Urothelium cell line (cell line): ENCODE measurements around the gene HLA-F.

Source experiments
- DNase-seq: peaks from one replicate; pipeline ENCODE4 v3.0.0; 2011; ENCODE audit warnings: low spot score, mixed read lengths
- FAIRE-seq: peaks from 2 replicates; lab custom pipeline; 2011; peaks lifted over from hg19 to GRCh38; lab: Jason Lieb, UNC

The HLA-F gene

DNA sequence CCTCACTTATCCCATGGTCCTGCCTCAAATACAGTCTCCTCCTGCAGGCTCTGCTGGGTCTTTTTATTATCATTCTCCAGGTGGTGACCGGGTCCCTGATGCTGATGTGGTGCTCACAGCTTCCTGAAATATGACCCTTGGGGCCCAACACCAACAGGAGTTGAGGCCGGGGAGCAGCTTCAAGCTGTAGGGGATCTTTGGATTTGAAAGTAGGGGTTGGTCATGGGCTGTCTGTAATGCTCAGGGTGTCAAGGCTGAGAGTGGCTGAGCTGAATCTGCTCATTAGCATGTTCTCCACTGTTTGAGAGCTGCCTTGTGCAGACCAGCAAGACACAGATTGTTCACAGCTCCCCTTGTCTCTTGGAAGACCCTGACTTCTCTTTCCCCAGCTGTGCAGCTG lies 35.5 kb downstream of the HLA-F start:
- DNase-seq (no peak), FAIRE-seq (no peak)

DNA sequence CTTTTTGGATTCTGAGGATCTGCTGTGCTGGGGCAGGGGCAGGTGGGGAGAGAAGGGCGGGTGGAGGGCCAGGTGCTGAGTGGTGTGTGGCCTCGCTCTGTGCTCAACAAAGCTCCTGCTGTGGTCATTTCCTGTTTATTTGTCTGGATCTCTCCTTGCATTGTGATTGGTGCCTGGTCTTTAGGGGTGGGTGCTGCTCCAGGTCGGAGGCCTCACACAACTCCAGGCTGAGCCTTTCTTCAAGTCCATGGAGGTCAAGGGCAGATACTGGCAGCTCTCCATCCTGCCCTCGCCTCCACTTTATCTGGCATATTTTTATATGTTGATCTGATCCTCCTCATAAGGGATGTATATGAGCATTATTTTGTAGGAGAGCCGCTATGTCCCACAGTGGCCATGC lies 36.2 kb downstream of the HLA-F start:
- FAIRE-seq (no peak), DNase-seq (no peak)

DNA sequence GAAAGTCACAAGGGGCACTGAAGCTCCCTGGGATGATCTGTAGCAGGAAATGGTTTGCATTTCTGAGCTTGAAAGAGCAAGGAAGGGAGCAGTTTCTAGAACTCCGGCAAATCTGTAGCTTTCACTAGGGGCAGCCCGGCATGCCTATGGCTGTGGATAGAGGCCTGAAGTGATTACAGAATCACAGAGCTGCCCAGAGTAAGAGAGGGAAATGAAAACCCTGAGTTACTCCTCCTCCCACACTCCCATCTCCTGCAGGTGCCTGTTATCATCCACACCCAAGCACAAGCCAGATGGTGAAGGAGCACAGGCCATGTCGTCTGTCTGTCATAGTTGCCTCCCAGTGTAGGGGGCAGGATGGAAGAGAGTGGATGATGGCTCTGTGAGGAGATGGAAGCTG lies 37.1 kb downstream of the HLA-F start:
- FAIRE-seq = no peak

DNA sequence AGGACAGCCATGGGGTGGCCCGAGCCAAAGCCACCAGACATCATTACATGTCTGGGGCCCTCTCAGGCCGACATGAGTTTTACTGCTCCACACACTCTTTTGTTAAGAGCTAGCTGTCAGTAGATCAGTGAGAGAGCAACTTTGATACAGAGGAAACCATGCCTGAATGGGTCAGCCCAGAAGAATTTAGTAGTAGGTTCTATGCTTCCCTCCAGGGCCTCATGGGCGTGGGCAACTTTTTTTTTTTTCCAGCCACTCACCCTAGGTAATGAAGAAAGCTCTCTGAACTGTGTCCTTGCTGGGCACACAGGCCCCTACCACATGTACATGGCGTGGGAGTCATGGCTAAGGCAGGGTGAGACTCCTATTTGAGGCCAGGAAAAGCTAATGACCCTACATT lies 38.8 kb downstream of the HLA-F start:
- DNase-seq (no peak), FAIRE-seq (no peak)

More for the DNA sequence above, 37.1 kb downstream of the HLA-F start:
- DNase-seq = no peak

DNA sequence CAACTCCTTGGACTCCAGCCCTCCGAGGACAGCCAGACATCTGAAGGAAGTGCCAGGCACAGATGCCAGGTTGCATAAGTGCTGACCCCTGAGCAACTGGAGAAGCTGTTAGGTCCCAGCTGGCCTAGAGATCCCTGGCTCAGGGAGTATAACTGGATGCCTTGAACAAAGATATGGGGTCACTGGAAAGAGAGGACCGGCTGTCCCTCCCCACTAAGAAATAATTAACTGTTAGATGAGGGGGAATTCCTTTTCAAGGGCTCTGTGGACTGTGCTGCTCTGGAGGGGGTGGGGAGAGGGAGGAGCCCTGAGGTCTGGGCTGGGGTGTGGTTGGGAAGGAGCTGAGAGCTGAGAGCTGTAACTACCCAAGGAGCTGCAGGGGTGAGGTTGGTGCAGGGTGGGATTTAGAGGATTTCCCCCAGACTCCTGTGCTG lies 39.6 kb downstream of the HLA-F start:
- DNase-seq = no peak

DNA sequence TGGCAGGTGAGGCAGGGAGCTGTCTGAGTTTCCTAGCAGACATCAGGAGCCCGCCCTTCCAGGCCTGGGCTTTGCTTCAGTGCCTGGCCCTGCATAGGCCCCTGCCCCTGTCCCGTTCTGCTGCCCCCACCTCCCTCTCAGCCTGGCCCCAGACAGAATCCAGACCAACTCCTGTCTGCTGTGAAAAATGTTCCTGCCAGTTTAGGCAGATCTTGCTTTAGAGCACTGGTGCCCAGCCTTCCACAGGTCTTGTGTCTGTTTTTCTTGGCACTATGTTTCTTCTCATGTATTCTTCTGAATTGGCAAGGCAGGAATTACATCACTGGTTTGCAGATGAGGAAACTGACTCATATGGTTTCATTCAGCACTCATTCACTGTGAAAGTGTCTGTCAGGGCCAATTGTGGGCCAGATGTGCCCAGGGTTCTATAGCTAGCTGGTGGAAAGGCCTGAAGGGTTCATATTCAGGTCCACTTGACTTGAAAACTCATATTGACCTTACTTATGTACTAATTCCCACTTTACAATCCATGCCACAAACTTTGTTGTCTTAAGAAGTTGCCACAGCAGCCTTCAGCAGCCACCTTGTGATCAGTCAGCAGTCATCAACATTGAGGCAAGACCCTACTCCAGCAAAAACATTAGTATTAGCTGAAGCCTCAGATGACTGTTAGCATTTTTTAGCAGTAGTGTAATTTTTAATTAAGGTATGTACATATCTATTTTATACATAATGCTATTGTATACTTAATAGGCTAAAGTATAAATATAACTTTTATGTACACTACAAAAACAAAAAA lies 40.5 kb downstream of the HLA-F start:
- DNase-seq = peak; percentile 16
- peak; percentile 23 for FAIRE-seq

More for the DNA sequence above, 39.6 kb downstream of the HLA-F start:
- FAIRE-seq = no peak

DNA sequence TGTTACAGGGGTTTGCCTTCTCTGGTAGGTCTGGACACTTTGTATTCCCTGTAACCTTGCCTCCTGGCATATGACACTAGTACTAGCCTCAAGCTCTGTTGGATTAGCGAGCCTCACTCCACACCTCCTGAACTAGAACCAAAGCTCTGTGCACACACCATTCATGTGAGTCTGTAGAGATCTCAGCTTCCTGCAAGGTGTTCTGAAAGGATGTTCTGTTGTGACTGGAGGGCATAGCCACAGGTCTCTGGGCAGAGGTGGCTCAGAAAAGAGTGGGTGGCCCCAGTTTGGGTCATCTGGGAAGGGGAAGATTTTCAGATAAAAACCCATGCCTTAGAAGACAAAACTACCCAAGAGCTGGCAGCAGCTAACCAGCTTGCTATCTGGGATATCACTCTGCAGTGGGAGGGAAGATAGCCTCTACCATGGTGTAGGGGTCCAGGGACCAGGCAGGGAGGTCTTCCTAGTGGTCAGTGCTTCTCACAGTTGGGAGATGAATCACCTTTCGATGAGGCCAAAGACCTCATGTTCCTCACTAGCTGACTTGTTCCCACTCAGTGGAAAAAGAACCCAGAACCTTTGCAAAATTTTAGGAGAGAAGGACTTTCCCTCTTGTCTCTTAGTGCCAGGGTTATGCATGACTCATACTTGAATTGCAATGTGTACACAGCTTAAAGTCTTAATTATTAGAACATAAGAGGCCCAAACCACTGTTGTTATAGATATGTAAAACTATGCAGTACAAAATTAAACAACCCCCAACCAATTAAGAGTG lies 41.4 kb downstream of the HLA-F start:
- FAIRE-seq (no peak), DNase-seq (no peak)

DNA sequence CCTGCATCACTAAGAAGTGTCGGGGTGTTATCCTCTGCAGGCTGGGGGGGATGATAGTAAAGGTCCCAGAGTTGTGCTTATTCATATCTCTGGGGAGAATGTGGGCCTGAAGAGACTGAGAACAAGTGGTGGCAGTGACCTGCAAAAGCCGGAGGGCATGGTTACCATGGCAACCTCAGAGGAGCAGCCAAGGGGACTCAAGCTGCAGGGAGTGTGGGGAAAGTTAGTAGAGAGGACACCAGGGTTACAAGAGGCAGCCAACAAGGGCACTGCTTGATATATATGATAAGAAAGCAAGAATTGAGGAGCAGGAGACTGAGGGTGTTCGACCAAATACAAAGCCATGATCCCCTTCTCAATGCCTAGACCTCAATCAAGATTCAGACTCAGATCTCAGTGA lies 46.1 kb downstream of the HLA-F start:
- no peak for FAIRE-seq
- DNase-seq = no peak

DNA sequence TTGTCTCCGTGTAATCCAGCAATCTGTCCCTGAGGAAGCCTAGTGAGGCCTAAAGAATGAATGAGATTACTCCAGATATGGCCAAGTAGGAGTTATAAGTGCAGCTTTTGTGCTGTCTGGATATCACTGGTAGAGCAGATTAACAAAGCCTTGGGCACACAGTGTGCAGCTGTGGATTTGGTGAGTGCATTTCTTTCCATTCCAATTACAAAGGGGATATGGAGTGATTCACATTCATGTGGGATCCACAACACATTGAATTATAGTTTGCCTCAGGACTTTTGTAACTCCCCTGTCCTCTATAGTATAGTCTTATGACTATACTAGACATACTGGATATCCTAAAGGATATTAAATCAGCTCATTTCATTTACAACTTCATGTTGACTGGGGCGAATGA lies 47.1 kb downstream of the HLA-F start:
- no peak for FAIRE-seq
- no peak for DNase-seq

DNA sequence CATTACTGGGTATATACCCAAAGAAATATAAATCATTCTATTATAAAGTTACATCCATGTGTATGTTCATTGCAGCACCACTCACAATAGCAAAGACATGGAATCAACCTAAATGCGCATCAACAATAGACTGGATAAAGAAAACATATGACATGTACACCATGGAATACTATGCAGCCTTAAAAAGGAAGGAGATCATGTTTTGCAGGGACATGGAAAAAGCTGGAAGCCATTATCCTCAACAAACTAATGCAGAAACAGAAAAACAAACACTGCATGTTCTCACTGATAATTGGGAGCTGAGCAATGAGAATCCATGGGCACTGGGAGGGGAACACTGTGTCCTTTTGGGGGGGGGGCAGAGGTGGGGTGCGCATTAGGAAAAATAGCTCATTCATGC lies 53.5 kb downstream of the HLA-F start:
- no peak for FAIRE-seq

More for the DNA sequence above, 53.5 kb downstream of the HLA-F start:
- DNase-seq = no peak
